GM20000 (cell line): ENCODE measurements around the gene ZFR.
"Not testable (repeated sequence)": the region's sequence is repeated elsewhere in the genome, so short reads cannot be mapped to it uniquely, and the experiment has no call there.

Experiments used
- DNase-seq: peaks from one replicate; pipeline ENCODE4 v3.0.0; 2012; ENCODE audit warnings: low spot score
- TF ChIP-seq, protein P1 (sequence below): IDR thresholded peaks from 2 replicates; pipeline ENCODE4 v1.5.1; 2012; ENCODE audit warnings: mild to moderate bottlenecking, control low read depth; ENCODE audit errors: extremely low read depth, missing control alignments

The ZFR gene

DNA sequence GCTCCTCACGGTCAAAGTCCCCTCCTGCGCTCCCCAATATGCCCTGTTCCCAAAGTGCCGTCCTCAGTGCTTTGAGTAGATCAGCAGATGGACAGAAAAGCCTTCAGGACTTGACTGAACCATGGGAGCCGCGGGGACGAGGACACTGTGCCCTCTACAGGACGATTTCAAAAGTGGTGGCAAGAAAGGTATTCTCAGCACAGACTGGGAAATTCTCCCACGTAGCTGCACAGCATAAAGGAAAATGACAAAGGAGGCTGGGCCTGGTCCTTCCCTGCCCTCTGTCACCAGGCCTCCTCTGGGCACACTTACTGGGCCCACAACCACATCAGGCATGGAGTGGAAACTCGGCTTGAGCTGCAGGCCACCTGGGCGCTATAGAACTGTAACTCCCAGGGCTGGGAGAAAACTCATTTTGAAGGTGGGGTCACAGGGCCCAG is 115.1 kb downstream of the ZFR start:
- TF ChIP-seq, protein P1, sequence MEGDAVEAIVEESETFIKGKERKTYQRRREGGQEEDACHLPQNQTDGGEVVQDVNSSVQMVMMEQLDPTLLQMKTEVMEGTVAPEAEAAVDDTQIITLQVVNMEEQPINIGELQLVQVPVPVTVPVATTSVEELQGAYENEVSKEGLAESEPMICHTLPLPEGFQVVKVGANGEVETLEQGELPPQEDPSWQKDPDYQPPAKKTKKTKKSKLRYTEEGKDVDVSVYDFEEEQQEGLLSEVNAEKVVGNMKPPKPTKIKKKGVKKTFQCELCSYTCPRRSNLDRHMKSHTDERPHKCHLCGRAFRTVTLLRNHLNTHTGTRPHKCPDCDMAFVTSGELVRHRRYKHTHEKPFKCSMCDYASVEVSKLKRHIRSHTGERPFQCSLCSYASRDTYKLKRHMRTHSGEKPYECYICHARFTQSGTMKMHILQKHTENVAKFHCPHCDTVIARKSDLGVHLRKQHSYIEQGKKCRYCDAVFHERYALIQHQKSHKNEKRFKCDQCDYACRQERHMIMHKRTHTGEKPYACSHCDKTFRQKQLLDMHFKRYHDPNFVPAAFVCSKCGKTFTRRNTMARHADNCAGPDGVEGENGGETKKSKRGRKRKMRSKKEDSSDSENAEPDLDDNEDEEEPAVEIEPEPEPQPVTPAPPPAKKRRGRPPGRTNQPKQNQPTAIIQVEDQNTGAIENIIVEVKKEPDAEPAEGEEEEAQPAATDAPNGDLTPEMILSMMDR: peak; percentile 65
- DNase-seq: peak; percentile 82

DNA sequence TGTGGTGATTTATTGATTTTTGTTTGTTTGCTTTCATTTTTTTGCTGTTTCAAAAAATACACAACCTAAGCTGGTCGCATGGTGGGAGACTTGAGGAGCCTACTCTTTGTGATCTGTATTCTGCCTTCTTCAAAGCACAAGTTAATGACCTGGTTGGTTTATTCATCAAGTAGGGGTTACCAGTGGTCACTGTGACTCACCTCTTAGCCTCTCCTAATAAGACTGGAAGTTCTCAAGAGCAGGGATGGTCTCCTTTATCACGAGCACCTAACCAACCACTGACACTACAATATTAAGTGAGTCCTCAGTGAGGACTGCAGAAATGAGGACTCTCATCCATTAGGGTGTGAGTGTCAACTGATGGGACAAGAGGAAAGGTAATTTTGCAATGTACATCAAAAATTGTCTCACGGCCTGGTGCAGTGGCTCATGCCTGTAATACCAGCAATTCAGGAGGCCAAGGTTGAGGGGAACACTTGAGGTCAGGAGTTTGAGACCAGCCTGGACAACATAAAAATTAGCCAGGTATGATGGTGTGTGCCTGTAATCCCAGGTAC is 118.2 kb downstream of the ZFR start:
- TF ChIP-seq, protein P1: no peak
- no peak for DNase-seq

DNA sequence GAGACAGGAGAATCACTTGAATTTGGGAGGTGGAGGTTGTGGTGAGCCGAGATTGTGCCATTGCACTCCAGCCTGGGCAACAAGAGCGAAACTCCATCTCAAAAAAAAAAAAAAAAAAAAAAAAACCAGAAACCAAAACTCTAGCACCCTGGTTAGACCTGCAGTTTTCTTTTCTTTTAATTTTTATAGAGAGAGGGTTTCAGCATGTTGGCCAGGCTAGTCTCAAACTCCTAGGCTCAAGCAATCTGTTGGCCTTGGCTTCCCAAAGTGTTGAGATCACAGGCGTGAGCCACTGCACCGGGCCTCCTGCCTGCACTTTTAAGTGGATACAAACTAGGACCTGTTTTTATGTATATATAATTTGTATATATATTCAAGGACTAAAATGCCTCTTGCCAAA is 118.9 kb downstream of the ZFR start:
- TF ChIP-seq, protein P1: no peak
- no peak for DNase-seq

DNA sequence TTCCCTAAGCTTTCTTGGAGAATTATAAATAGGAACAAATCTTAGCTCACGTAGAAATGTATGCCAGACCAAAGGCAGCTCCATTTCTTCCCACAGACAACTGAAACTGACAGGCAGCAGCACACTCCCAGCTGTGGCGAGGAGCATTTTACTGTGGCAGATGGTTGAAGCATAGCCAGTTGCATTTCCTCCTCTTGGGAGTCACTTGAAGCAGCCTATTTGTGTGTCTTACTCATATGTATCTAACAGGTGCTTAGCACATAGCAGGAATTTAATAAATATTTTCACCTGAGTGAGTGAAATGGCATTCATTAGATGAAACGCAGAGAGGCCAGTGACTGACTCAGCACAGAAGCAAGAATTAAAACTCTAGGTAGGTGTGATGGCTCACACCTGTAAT is 119.5 kb downstream of the ZFR start:
- TF ChIP-seq, protein P1: no peak
- DNase-seq: peak; percentile 48

DNA sequence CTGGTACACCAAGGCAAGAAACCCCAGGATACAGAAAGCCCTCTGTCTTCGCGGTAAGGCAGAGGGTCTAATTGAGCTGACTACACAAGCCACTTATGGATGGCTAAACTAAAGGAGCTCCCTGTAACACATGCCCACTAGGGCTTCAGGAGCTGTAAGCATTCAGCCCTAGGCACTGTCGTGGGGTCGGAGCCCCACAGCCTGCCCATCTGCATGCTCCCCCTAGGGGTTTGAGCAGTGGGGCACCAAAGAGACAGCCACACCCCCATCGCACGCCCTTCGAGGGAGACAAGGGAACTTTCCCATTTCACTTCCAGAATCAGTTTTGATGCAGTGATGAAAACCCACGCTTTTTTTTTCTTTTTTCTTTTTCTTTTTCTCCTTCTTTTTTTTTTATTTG is 120.8 kb downstream of the ZFR start:
- DNase-seq: no peak
- TF ChIP-seq, protein P1: no peak

DNA sequence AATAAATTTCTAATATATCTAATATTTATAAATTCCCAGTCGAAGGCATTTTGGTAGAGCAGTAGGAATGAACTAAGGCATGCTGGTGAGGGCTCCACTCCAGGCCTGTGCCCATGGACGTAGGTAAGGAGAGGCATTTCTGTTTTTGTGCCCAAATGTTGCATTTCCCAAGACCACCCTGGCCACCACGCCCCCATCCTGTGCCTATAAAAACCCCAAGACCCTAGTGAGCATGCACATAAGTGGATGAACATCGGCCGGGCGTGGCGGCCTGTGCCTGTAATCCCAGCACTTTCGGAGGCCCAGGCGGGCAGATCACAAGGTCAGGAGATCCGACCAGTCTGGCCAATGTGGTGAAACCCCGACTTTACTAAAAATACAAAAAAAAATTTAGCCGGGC is 121.7 kb downstream of the ZFR start:
- DNase-seq: no peak
- TF ChIP-seq, protein P1: no peak

DNA sequence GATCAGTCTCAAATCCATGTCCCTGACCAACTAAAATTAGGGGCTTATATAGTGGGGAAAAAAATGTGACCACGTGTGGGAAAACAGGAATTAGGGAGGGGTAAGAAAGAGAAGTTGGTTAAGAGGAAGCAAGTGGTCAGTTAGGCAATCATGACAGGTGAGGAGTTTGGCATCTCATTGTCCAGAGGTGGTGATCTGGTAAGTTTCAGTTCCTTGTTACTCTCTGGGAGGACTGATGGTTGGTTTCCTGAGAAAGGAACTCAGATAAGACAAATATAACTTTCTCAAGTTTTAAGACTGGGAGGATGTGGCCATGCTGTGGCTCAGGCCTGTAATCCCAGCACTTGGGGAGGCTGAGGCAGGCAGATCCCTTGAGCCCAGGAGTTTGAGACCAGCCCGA is 122.8 kb downstream of the ZFR start:
- not testable (repeated sequence) for DNase-seq

DNA sequence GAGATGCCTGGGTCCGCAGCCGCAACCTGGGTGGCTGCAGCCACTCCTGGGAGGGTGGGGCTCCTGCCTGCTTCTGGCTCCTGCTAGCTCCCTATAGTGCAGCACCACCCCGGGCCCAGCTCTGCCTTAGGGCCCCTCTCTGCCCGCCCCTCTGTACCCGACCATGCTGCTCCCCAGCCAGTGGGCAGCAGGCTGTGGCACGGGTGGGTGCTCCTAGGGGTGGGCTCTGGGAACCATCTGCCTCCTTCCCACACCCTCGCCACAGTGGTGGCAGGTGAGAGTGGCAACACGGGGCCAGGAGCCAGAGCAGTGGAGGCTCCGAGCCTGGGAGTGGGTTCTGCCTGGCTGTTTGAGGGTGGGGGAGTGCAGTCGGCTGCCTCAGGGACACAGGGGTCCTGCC is 124.0 kb downstream of the ZFR start:
- TF ChIP-seq, protein P1: no peak
- no peak for DNase-seq
